T47D (cell line): ENCODE results near the gene PCSK5.

Source experiments
- DNase-seq, 2 experiments: peaks; one replicate each; pipeline versions ENCODE4 v3.0.0 to v3.0.0-alpha.2; 2011 to 2012; ENCODE audit warnings: low read depth in 1 of 2, low spot score in 1 of 2
- JUND ChIP-seq: IDR thresholded peaks from 2 replicates; pipeline ENCODE4 v1.6.1; 2012; ENCODE audit warnings: low read depth
- in situ Hi-C: cut with HindIII; loops from 2 replicates; pipeline ENCODE4 v1.10.0; 2016; ENCODE audit warnings: low sequenced_read_pairs, low pct_unique_long_range_greater_than_20kb

PCSK5 gene

GRCh38 chr9:76162086-76162730, 271.7 kb downstream of the PCSK5 start:
- in situ Hi-C loops, result no loop called here
- TF ChIP-seq JUND, result no peak
- no peak for DNase-seq

- in situ Hi-C loops, result no loop called here
- TF ChIP-seq JUND, result no peak
- DNase-seq, result no peak
Measured at GRCh38 chr9:76162751-76163500, 272.5 kb downstream of the PCSK5 start.

- DNase-seq, result no peak
- no peak for TF ChIP-seq JUND
- in situ Hi-C loops, result no loop called here
Measured at GRCh38 chr9:76166526-76166925, 276.1 kb downstream of the PCSK5 start.

DNA sequence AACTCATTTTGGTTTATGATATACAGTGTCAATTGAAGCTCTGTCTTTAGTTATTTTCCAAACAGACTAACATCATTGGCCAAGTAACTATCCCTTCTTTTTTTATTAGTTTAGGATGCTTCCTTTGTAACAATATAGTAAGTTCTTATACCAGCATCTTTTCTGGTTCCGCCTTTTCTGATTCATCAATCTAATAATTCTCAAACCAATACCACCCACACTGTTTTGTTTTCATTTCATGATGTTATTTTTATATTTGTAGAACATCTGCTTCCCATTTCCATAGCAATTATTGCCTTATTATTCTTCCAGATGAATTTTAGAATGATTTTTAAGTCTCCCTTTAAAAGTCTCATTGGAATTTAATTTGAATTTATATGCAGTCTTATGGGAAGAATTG, 285.7 kb downstream of the PCSK5 start:
- no peak for DNase-seq
- in situ Hi-C loops, result no loop called here
- TF ChIP-seq JUND, result no peak

DNA sequence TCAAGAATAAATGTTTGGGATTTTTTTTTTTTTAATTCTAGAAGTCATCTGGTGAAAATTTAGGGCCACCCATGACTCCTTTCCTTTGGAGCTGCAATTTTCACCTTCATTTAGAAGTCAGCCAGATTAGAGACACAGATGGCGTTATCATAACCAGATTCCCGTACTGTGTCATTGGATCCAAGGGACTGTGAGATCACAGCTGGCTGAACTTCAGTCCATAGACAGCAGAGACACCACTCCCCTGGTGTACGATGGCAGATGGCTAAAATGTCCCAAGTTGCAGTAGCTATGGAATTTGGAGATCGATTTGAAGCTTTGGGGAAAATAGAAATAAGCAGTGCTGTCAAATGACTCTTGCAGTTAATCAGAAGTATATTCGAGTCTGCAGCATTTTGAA, 287.5 kb downstream of the PCSK5 start:
- in situ Hi-C loops, result no loop called here

GRCh38 chr9:76180541-76180940, 290.1 kb downstream of the PCSK5 start:
- no peak for DNase-seq
- in situ Hi-C loops, result no loop called here
- TF ChIP-seq JUND, result no peak

More for the DNA sequence above, 287.5 kb downstream of the PCSK5 start:
- no peak for DNase-seq
- no peak for TF ChIP-seq JUND

DNA sequence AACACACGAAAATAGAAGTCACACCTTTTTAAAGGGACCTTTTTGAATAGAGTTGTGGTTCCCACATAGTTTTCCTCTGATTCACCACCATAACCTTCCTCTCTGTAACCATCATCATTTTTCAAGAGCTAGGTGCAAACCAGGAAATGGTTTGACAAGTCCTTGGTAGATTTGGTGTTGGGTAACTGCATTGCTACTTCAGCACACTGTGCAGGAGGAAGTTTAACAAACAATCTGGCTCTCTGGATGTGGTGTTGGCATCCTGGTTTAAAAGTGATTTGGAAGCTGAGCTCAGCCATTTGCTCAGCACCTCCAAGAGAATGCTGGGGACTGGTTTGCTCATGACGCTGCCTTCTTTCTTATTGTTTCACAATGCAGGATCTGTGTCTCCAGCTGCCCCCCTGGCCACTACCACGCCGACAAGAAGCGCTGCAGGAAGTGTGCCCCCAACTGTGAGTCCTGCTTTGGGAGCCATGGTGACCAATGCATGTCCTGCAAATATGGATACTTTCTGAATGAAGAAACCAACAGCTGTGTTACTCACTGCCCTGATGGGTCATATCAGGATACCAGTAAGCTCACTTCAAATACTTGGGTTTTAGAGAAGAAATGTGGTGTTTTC, 290.7 kb downstream of the PCSK5 start:
- no peak for DNase-seq
- in situ Hi-C loops, result no loop called here
- no peak for TF ChIP-seq JUND

GRCh38 chr9:76181781-76182180, 291.3 kb downstream of the PCSK5 start:
- in situ Hi-C loops, result no loop called here
- no peak for TF ChIP-seq JUND

GRCh38 chr9:76185432-76185831, 295.0 kb downstream of the PCSK5 start:
- DNase-seq, result no peak
- in situ Hi-C loops, result no loop called here
- no peak for TF ChIP-seq JUND

More at GRCh38 chr9:76181781-76182180, 291.3 kb downstream of the PCSK5 start:
- DNase-seq, result no peak

DNA sequence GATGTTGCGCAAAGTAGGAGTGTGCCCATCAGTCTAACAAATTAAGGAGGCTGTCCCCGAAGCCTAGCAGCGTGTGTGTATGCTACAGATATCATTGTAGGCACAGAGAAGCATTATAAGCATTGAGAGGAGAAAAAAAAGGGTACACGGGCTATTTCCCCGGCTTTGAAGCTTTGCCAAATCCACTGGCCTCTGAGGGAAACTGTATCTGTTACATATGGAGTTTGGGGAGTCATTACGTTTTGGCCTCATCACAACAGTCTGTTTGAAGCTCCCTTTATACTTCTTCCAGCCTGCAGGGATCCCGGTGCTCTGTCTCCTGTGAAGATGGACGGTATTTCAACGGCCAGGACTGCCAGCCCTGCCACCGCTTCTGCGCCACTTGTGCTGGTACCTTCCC, 297.8 kb downstream of the PCSK5 start:
- no peak for TF ChIP-seq JUND
- in situ Hi-C loops, result no loop called here
- DNase-seq, result no peak

DNA sequence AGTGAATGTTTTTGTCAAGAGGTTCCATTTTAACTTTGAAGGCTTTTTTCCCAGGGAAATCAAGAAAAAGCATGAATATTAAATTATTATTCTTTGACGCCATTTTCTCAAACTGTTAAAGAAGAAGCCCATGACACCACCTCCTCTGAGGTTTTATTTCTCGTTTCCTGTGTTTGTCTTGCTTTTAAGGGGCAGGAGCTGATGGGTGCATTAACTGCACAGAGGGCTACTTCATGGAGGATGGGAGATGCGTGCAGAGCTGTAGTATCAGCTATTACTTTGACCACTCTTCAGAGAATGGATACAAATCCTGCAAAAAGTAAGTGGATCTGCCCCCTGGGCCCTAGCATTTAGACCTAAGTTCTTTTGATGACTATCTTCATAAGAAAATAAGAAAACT, 298.4 kb downstream of the PCSK5 start:
- in situ Hi-C loops, result no loop called here
- DNase-seq, result no peak
- TF ChIP-seq JUND, result no peak

- in situ Hi-C loops, result no loop called here
- DNase-seq, result no peak
- no peak for TF ChIP-seq JUND
Measured at GRCh38 chr9:76191493-76191892, 301.0 kb downstream of the PCSK5 start.

GRCh38 chr9:76192013-76192412, 301.5 kb downstream of the PCSK5 start:
- in situ Hi-C loops, result no loop called here
- DNase-seq, result no peak
- TF ChIP-seq JUND, result no peak
